Measurements from ENCODE around the gene BRI3BP. TPM values are rescaled to one million over a fixed set of nuclear protein-coding genes. Genes with fewer than 3 reads are reported as not detected.

BRI3BP gene
- total RNA-seq, 2 donors from 2014 or later, result 3.4 to 8.6 TPM

- Histone ChIP-seq H3K27me3 (replicated peaks; ENCODE audit: insufficient read depth) (no peaks in the 10 kb centered on the region), H3K4me3 (no peak overlapping the region), H3K36me3 (peaks cover 3 to 14% of the 10 kb centered on the region in 2 donors), H3K9me3 (no peaks in the 10 kb centered on the region), H3K4me1 (replicated peaks) (no peaks in the 10 kb centered on the region), H3K27ac (no peak overlapping the region)
- no peak for DNase-seq (ENCODE audit: low spot score)
- 95% methylated on average over 22 of the region's 22 CpGs for WGBS
- intact Hi-C loops (cut with DNase I), result no loop called here
- TF ChIP-seq POLR2AphosphoS5 (IDR thresholded peaks at IDR 0.05) (no peak), POLR2A (IDR thresholded peaks at IDR 0.05) (no peak)
- TF ChIP-seq, protein P1, sequence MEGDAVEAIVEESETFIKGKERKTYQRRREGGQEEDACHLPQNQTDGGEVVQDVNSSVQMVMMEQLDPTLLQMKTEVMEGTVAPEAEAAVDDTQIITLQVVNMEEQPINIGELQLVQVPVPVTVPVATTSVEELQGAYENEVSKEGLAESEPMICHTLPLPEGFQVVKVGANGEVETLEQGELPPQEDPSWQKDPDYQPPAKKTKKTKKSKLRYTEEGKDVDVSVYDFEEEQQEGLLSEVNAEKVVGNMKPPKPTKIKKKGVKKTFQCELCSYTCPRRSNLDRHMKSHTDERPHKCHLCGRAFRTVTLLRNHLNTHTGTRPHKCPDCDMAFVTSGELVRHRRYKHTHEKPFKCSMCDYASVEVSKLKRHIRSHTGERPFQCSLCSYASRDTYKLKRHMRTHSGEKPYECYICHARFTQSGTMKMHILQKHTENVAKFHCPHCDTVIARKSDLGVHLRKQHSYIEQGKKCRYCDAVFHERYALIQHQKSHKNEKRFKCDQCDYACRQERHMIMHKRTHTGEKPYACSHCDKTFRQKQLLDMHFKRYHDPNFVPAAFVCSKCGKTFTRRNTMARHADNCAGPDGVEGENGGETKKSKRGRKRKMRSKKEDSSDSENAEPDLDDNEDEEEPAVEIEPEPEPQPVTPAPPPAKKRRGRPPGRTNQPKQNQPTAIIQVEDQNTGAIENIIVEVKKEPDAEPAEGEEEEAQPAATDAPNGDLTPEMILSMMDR (IDR thresholded peaks at IDR 0.05), result no peak
Observed at GRCh38 chr12:124964251-124964650, 29.2 kb upstream of the BRI3BP start.

GRCh38 chr12:124964836-124965462 is 28.5 kb upstream of the BRI3BP start:
- WGBS, result 85% methylated on average over 15 of the region's 15 CpGs
- TF ChIP-seq, protein P1 (IDR thresholded peaks at IDR 0.05), result no peak
- TF ChIP-seq POLR2AphosphoS5 (IDR thresholded peaks at IDR 0.05) (no peak), POLR2A (IDR thresholded peaks at IDR 0.05) (no peak)

DNA sequence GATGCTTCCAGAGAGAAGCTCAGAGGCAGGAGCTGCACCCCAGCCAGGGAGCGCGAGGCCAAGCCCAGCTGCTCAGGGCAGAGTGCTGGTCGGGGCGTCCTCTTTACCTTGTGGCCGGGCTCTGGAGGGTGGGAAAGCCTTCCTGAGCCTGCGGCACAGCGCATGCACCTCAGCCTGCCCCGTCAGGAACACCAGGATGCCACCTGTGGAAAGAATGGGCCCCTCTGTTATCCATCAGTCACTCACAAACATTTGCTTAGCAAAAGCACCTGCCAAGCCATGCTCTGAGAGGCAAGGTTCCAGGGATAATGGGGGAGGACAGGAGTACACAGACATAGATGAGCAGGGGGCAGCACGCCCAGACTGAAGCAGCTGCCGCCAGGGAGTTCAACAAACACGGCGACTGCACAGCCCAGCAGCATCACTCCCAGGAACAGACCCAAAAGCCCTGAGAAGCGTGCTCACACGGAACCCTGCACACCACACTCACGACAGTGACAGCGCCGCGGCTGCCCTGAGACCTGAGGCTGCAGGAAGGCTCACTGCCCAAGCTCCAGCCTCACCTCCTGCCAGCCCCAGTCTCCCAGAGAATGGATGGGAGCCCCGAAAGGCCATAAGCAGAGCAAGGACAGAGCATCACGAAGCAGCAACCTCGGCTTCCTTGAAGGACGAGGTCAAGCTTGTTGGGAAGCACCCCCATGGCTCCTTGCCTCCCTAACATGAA is 26.3 kb upstream of the BRI3BP start:
- Histone ChIP-seq H3K27me3 (replicated peaks; ENCODE audit: insufficient read depth) (no peaks in the 10 kb centered on the region), H3K4me3 (no peak overlapping the region), H3K9me3 (no peaks in the 10 kb centered on the region), H3K27ac (no peak overlapping the region), H3K4me1 (replicated peaks) (no peaks in the 10 kb centered on the region), H3K36me3 (peaks cover 3 to 5% of the 10 kb centered on the region in 2 donors)
- no peak for DNase-seq (ENCODE audit: low spot score)
- TF ChIP-seq POLR2AphosphoS5 (IDR thresholded peaks at IDR 0.05), result no peak
- TF ChIP-seq POLR2A (IDR thresholded peaks at IDR 0.05), result no peak
- TF ChIP-seq, protein P1 (IDR thresholded peaks at IDR 0.05), result no peak
- 74% methylated on average over 22 of the region's 22 CpGs for WGBS
- intact Hi-C loops (cut with DNase I), result no loop called here

More at GRCh38 chr12:124964836-124965462, 28.5 kb upstream of the BRI3BP start:
- H3K9me3 ChIP-seq, result no peaks in the 10 kb centered on the region
- H3K27ac ChIP-seq, result no peak overlapping the region
- no peaks in the 10 kb centered on the region for H3K27me3 ChIP-seq (replicated peaks; ENCODE audit: insufficient read depth)
- H3K4me3 ChIP-seq, result no peak overlapping the region
- intact Hi-C loops (cut with DNase I), result no loop called here
- H3K4me1 ChIP-seq (replicated peaks), result no peaks in the 10 kb centered on the region
- peaks cover 3 to 7% of the 10 kb centered on the region in 2 donors for H3K36me3 ChIP-seq
- no peak for DNase-seq (ENCODE audit: low spot score)

DNA sequence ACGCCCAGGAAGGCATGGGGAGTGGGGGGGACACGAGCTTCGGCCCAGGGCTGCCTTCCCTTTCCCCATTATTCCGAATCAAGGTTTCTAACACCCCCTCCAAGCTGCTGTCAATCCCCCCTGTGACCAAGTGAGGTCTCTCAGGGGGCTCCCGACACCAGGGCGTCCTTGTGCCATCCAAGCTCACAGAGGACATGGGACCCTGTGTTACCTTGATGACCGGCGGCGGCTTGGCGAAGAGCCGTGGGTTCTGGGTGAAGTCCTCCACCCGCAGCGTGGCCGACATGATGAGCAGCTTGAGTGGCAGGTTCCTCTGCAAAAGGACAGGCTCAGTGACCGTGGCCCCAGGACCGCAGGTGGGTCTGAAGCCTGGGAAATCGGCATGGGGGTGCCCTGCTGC is 24.8 kb upstream of the BRI3BP start:
- intact Hi-C loops (cut with DNase I), result no loop called here
- no peak overlapping the region for H3K4me3 ChIP-seq
- H3K4me1 ChIP-seq (replicated peaks), result no peaks in the 10 kb centered on the region
- H3K27ac ChIP-seq, result no peak overlapping the region
- H3K36me3 ChIP-seq, result peaks cover 3 to 5% of the 10 kb centered on the region in 2 donors
- no peaks in the 10 kb centered on the region for H3K27me3 ChIP-seq (replicated peaks; ENCODE audit: insufficient read depth)
- no peaks in the 10 kb centered on the region for H3K9me3 ChIP-seq
- WGBS, result 93% methylated on average over 17 of the region's 17 CpGs
- TF ChIP-seq POLR2AphosphoS5 (IDR thresholded peaks at IDR 0.05), result no peak
- no peak for TF ChIP-seq POLR2A (IDR thresholded peaks at IDR 0.05)
- TF ChIP-seq, protein P1 (IDR thresholded peaks at IDR 0.05), result no peak
- no peak for DNase-seq (ENCODE audit: low spot score)

All from prostate gland (tissue), 2 donors.